NCI-H2081 treated with DMSO at 0.1 percent for 48 hours (cell line): ENCODE data around the gene FBXO17.

Experiments
- DNase-seq: peaks from one replicate; lab custom pipeline; 2025; lab: John Stamatoyannopoulos, UW

Gene FBXO17

DNA sequence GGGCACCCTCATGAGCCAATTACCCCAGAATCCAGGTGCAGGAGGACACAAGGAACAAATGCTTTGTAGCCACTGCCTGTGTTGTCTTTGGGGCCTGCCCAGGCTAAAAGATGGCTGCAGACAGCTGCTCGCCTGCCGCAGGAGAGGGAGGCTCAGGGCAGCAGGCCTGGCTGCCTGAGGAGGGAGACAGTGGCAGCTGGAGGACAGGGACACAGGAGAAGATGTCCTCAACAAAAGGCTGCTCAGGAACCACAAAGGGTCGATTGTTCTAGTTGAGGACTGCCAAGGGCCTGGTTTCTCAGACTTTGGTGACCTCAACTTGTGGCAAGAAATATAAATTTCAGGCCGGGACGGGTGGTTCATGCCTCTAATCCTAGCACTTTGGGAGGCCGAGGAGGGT, 83.8 kb downstream of the FBXO17 start:
- DNase-seq, result no peak
